Hepatocyte (in vitro differentiated cells): ENCODE data around the gene C5orf58.

Experiments used
- CTCF ChIP-seq: fragments of 200-600 bp; sonication (generic); IDR thresholded peaks from 2 replicates; pipeline ENCODE4 v1.5.1; 2016; ENCODE audit warnings: antibody characterized with exemption, mild to moderate bottlenecking; ENCODE audit not compliant: poor library complexity
- EZH2 ChIP-seq: fragments of 200-600 bp; sonication (generic); IDR thresholded peaks from 2 replicates; pipeline ENCODE4 v1.6.1; 2016; ENCODE audit warnings: antibody characterized with exemption, mild to moderate bottlenecking, borderline replicate concordance

GRCh38 chr5:170288151-170288550 lies 55.4 kb downstream of the C5orf58 start:
- TF ChIP-seq CTCF (no peak), EZH2 (no peak)
